ENCODE measurements around the gene CPAMD8. TPM values are rescaled to one million over a fixed set of nuclear protein-coding genes. Genes with fewer than 3 reads are reported as not detected.

Gene CPAMD8
- total RNA-seq, 1 donor, result 0.36 TPM

DNA sequence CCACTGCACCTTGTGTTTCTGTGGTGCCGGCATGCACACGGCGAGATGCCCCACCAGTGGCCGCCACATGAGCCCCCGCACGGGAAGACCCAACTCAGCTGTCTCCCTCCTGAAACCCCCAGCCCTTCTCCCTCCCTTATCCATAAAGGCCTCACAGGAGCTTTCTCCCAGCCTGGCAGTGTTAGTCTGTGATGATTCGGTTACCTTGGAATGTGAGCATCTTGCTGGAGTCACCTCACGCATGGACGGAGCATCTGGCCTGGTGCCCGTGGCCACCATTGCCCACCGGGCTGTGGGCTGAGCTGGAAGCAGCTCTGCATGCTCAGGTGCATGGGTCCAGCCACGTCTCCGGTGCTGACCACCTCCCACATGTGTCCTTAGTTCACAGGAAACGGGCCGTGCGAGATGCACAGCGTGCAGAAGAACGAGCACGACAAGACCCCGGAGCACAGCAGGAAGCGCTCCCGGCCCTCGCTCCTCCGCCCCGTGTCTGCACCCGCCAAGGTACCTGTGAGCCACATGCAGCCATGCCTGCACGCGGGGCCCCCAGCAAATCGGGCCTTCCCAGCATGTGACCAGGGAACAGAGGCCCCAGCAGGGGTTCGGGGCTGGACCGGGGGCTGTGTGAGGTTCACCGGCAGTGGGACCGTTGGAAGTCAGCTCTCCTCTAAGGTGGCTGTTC is 175.4 kb downstream of the CPAMD8 start:
- H3K79me2 ChIP-seq (ENCODE audit: insufficient read depth, low read length), result no peaks in the 10 kb centered on the region
- H3K27ac ChIP-seq (ENCODE audit: low read depth, low read length), result peak overlapping the region; percentile 18
- H3K4me3 ChIP-seq (ENCODE audit: insufficient read depth, low read length), result no peak overlapping the region
- H3K4me1 ChIP-seq (ENCODE audit: insufficient read depth, low read length), result peaks cover 19% of the 10 kb centered on the region
- no peak overlapping the region for H2AFZ ChIP-seq (ENCODE audit: low read length)
- peaks cover 65% of the 10 kb centered on the region for H3K36me3 ChIP-seq (ENCODE audit: insufficient read depth, low read length)
- no peak overlapping the region for H3K4me2 ChIP-seq (ENCODE audit: insufficient read depth, low read length)
- no peak for TF ChIP-seq CTCF (IDR thresholded peaks at IDR 0.05; ENCODE audit: extremely low read depth, low read depth, low read length)
- no peaks in the 10 kb centered on the region for H3K9me3 ChIP-seq (ENCODE audit: low read depth, low read length)
- DNase-seq (ENCODE audit: insufficient read length, low spot score, missing footprints), result no peak
- peaks cover 37% of the 10 kb centered on the region for H4K20me1 ChIP-seq (ENCODE audit: insufficient read depth, low read length)
- H3K27me3 ChIP-seq (ENCODE audit: insufficient read depth, low read length), result no peaks in the 10 kb centered on the region

- no peak overlapping the region for H2AFZ ChIP-seq (ENCODE audit: low read length)
- DNase-seq (ENCODE audit: insufficient read length, low spot score, missing footprints), result peak; percentile 87
- H3K4me2 ChIP-seq (ENCODE audit: insufficient read depth, low read length), result no peak overlapping the region
- peaks cover 75% of the 10 kb centered on the region for H3K36me3 ChIP-seq (ENCODE audit: insufficient read depth, low read length)
- H3K9me3 ChIP-seq (ENCODE audit: low read depth, low read length), result no peaks in the 10 kb centered on the region
- TF ChIP-seq CTCF (IDR thresholded peaks at IDR 0.05; ENCODE audit: extremely low read depth, low read depth, low read length), result no peak
- H3K27ac ChIP-seq (ENCODE audit: low read depth, low read length), result peak overlapping the region; percentile 18
- no peak overlapping the region for H3K4me3 ChIP-seq (ENCODE audit: insufficient read depth, low read length)
- no peaks in the 10 kb centered on the region for H3K79me2 ChIP-seq (ENCODE audit: insufficient read depth, low read length)
- peaks cover 42% of the 10 kb centered on the region for H4K20me1 ChIP-seq (ENCODE audit: insufficient read depth, low read length)
- H3K27me3 ChIP-seq (ENCODE audit: insufficient read depth, low read length), result no peaks in the 10 kb centered on the region
- H3K4me1 ChIP-seq (ENCODE audit: insufficient read depth, low read length), result peaks cover 19% of the 10 kb centered on the region
Measured at GRCh38 chr19:16850133-16850532, 176.5 kb downstream of the CPAMD8 start.

DNA sequence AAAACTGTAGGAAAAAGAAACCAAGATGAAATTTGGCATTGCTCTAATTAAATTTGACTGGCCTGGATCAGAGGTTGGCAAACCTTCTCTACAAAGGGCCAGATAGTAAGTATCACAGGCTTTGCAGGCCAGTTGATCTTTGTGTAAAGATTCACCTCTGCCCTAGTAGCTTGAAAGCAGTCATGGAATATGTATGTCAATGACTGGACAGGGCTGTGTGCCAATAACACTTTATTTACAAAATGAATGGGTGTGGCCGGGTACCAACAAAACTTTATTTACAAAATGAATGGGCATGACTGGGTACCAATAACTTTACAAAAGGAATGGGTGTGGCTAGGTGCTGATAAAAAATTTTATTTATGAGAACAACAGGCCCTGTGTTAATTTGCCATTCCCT is 177.4 kb downstream of the CPAMD8 start:
- Histone ChIP-seq H3K4me1 (ENCODE audit: insufficient read depth, low read length) (peaks cover 19% of the 10 kb centered on the region), H3K79me2 (ENCODE audit: insufficient read depth, low read length) (peaks cover 2% of the 10 kb centered on the region), H3K36me3 (ENCODE audit: insufficient read depth, low read length) (peaks cover 74% of the 10 kb centered on the region), H3K4me2 (ENCODE audit: insufficient read depth, low read length) (no peak overlapping the region), H3K27me3 (ENCODE audit: insufficient read depth, low read length) (no peaks in the 10 kb centered on the region), H4K20me1 (ENCODE audit: insufficient read depth, low read length) (peaks cover 41% of the 10 kb centered on the region), H3K27ac (ENCODE audit: low read depth, low read length) (peak overlapping the region; percentile 48), H2AFZ (ENCODE audit: low read length) (no peak overlapping the region), H3K4me3 (ENCODE audit: insufficient read depth, low read length) (no peak overlapping the region), H3K9me3 (ENCODE audit: low read depth, low read length) (no peaks in the 10 kb centered on the region)
- no peak for DNase-seq (ENCODE audit: insufficient read length, low spot score, missing footprints)
- no peak for TF ChIP-seq CTCF (IDR thresholded peaks at IDR 0.05; ENCODE audit: extremely low read depth, low read depth, low read length)

DNA sequence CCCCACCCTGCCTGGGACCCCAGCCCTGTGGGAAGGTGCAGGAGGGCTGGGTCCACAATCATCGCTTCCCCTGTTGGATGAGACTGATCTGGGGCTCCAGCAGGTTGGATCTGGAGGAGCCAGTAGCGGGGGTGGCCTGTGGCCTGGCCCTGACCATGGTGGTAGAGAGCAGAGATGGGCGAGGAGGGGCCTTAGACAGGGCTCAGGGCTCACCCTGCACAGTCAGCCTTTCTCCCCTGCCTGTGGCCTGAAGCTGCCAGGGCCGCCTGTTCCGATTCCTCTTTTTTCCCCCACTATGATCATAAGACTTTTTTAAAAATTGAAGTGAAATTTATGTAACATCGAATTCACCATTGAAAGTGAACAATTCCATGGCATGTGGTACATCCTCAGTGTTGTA is 179.2 kb downstream of the CPAMD8 start:
- Histone ChIP-seq H3K9me3 (ENCODE audit: low read depth, low read length) (no peaks in the 10 kb centered on the region), H3K4me3 (ENCODE audit: insufficient read depth, low read length) (no peak overlapping the region), H3K79me2 (ENCODE audit: insufficient read depth, low read length) (peaks cover 9% of the 10 kb centered on the region), H4K20me1 (ENCODE audit: insufficient read depth, low read length) (peaks cover 41% of the 10 kb centered on the region), H3K27ac (ENCODE audit: low read depth, low read length) (no peak overlapping the region), H3K4me2 (ENCODE audit: insufficient read depth, low read length) (no peak overlapping the region), H3K36me3 (ENCODE audit: insufficient read depth, low read length) (peaks cover 71% of the 10 kb centered on the region), H2AFZ (ENCODE audit: low read length) (no peak overlapping the region), H3K27me3 (ENCODE audit: insufficient read depth, low read length) (no peaks in the 10 kb centered on the region), H3K4me1 (ENCODE audit: insufficient read depth, low read length) (peaks cover 19% of the 10 kb centered on the region)
- no peak for DNase-seq (ENCODE audit: insufficient read length, low spot score, missing footprints)
- no peak for TF ChIP-seq CTCF (IDR thresholded peaks at IDR 0.05; ENCODE audit: extremely low read depth, low read depth, low read length)
